Type B pancreatic cell (in vitro differentiated cells): ENCODE measurements around the gene BBLN. TPM values are rescaled to one million over a fixed set of nuclear protein-coding genes. Genes with fewer than 3 reads are reported as not detected.
A peak's percentile ranks its signal among the peaks of the same experiment; 100 is the strongest.

Source experiments
- DNase-seq: peaks from one replicate; pipeline ENCODE4 v3.0.0; 2021; ENCODE audit warnings: mixed read lengths; ENCODE audit not compliant: unreplicated experiment; ENCODE audit errors: extremely low spot score
- H3K27ac Mint-ChIP-seq: 2 replicates; pipeline ENCODE4 v1.8.0; 2021; ENCODE audit warnings: mild to moderate bottlenecking, mixed read lengths
- H3K27me3 Mint-ChIP-seq: 2 replicates; pipeline ENCODE4 v1.8.0; 2021; ENCODE audit warnings: mixed read lengths
- H3K36me3 Mint-ChIP-seq: 2 replicates; pipeline ENCODE4 v1.8.0; 2021; ENCODE audit warnings: mixed read lengths
- H3K4me1 Mint-ChIP-seq: one replicate; pipeline ENCODE4 v1.8.0; 2021; ENCODE audit warnings: mixed read lengths; ENCODE audit not compliant: unreplicated experiment
- H3K4me3 Mint-ChIP-seq: 2 replicates; pipeline ENCODE4 v1.8.0; 2021; ENCODE audit warnings: mild to moderate bottlenecking, mixed read lengths
- H3K9me3 Mint-ChIP-seq: 2 replicates; pipeline ENCODE4 v1.8.0; 2021; ENCODE audit warnings: mixed read lengths
- CTCF ChIP-seq: fragments of 200-600 bp; sonication (generic); conservative IDR thresholded peaks from 2 replicates; pipeline ENCODE4 v1.5.0; 2021; ENCODE audit warnings: antibody characterized with exemption, mild to moderate bottlenecking
- total RNA-seq: library from RNA; stranded (reverse); gene quantifications from 2 replicates; pipeline ENCODE4 v1.2.1, GENCODE V29; 2021; ENCODE audit warnings: low replicate concordance

BBLN gene
- total RNA-seq, 1 donor from 2014 or later, result 108 TPM

- Mint-ChIP-seq H3K36me3 (peaks cover 13% of the 10 kb centered on the region), H3K4me3 (no peak overlapping the region), H3K27me3 (no peaks in the 10 kb centered on the region), H3K9me3 (no peaks in the 10 kb centered on the region), H3K27ac (no peak overlapping the region), H3K4me1 (no peaks in the 10 kb centered on the region)
- no peak for TF ChIP-seq CTCF
- DNase-seq, result no peak
Measured at GRCh38 chr9:128168731-128169308, 8.8 kb downstream of the BBLN start.

DNA sequence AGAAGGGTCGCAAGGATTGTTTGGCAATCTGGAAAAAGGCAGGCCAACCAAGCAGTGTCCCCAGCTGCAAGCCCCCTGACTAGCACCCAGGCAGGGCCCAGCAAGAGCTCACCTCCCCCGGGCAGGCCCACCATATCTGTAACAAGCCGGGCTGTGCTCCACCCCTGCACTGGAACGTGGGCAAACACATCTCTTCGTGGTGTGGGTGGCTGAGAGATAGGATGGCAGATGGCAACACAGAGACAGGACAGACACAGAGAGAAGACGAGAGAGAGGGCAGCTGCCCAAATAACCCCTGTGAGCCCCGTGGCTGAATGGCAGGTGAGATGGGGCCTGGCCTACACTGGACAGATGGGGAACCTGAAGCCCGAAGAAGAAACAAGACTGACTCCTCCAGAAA lies 9.4 kb downstream of the BBLN start:
- H3K27ac Mint-ChIP-seq, result no peak overlapping the region
- H3K4me1 Mint-ChIP-seq, result no peaks in the 10 kb centered on the region
- TF ChIP-seq CTCF, result no peak
- H3K27me3 Mint-ChIP-seq, result no peaks in the 10 kb centered on the region
- no peak for DNase-seq
- peaks cover 13% of the 10 kb centered on the region for H3K36me3 Mint-ChIP-seq
- H3K9me3 Mint-ChIP-seq, result no peaks in the 10 kb centered on the region
- no peak overlapping the region for H3K4me3 Mint-ChIP-seq

DNA sequence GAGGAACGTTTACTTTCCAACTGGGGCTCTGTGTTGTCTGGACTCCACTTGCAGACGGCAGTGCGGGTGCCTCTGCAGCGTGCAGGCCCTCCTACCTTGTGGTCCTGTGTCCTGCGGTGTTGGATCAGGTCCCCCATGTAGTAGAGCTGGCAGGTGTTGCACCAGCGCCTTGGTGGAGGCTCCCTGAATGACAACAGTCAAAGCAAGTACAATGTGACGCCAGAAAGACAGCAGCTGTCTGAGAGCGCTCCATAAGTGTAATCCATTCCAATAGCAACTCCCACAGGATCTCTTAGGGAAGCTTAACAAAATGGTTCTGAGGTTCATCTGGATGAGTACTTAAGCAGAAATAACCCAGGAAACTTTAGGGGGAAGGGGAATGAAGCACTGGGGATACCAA lies 9.9 kb downstream of the BBLN start:
- Mint-ChIP-seq H3K36me3 (peaks cover 15% of the 10 kb centered on the region), H3K4me3 (no peak overlapping the region)
- TF ChIP-seq CTCF, result no peak

DNA sequence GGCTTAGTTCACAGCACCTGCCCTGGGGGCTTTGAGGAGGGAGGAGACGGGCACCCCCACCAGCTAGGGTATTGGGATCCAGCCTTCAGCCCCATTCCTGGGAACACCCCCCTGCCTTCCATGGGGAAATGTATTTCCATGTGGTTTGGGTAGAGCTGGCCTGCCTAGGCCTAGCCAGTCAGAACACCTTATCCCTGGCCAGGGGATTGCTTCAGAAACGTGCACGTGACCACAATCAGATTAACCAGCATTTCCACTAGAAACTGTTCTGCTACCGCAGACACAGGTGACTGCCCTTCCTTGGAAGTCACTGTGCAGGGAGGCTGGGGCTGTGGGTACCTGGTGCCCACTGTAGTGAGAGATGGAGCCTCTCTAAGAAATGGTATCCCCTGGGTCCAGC lies 14.0 kb downstream of the BBLN start:
- Mint-ChIP-seq H3K36me3 (peaks cover 11% of the 10 kb centered on the region), H3K9me3 (no peaks in the 10 kb centered on the region), H3K27me3 (no peaks in the 10 kb centered on the region), H3K4me1 (no peaks in the 10 kb centered on the region), H3K27ac (peak overlapping the region; percentile 36), H3K4me3 (no peak overlapping the region)
- no peak for TF ChIP-seq CTCF
- no peak for DNase-seq

More for the DNA sequence above, 9.9 kb downstream of the BBLN start:
- Mint-ChIP-seq H3K27ac (no peak overlapping the region), H3K27me3 (no peaks in the 10 kb centered on the region), H3K9me3 (no peaks in the 10 kb centered on the region), H3K4me1 (no peaks in the 10 kb centered on the region)
- DNase-seq, result no peak

GRCh38 chr9:128175102-128175563 lies 15.1 kb downstream of the BBLN start:
- peaks cover 19% of the 10 kb centered on the region for H3K36me3 Mint-ChIP-seq
- DNase-seq, result no peak
- H3K27ac Mint-ChIP-seq, result peak overlapping the region; percentile 53
- no peaks in the 10 kb centered on the region for H3K27me3 Mint-ChIP-seq
- H3K4me3 Mint-ChIP-seq, result no peak overlapping the region
- no peak for TF ChIP-seq CTCF
- no peaks in the 10 kb centered on the region for H3K4me1 Mint-ChIP-seq
- no peaks in the 10 kb centered on the region for H3K9me3 Mint-ChIP-seq

GRCh38 chr9:128175726-128176125 lies 15.7 kb downstream of the BBLN start:
- H3K27ac Mint-ChIP-seq, result peak overlapping the region; percentile 53
- no peaks in the 10 kb centered on the region for H3K9me3 Mint-ChIP-seq
- H3K4me1 Mint-ChIP-seq, result no peaks in the 10 kb centered on the region
- no peaks in the 10 kb centered on the region for H3K27me3 Mint-ChIP-seq
- no peak overlapping the region for H3K4me3 Mint-ChIP-seq
- peaks cover 22% of the 10 kb centered on the region for H3K36me3 Mint-ChIP-seq
- TF ChIP-seq CTCF, result no peak
- DNase-seq, result no peak
